ENCODE data around the gene FBXO48.

FBXO48 gene

GRCh38 chr2:68438455-68439303, 28.4 kb downstream of the FBXO48 start:
- in situ Hi-C loops (cut with MboI; ENCODE audit: low sequenced_read_pairs), result loop anchor here (25.0 kb wide), 1 partner anchor 151 kb away; no protein-coding TSS in a partner anchor

GRCh38 chr2:68436270-68436669, 30.8 kb downstream of the FBXO48 start:
- in situ Hi-C loops (cut with MboI; ENCODE audit: low sequenced_read_pairs), result loop anchor here (25.0 kb wide), 1 partner anchor 149 kb away; no protein-coding TSS in a partner anchor

- in situ Hi-C loops (cut with MboI; ENCODE audit: low sequenced_read_pairs), result loop anchor here (25.0 kb wide), 1 partner anchor 148 kb away; no protein-coding TSS in a partner anchor
Measured at GRCh38 chr2:68435615-68436014, 31.5 kb downstream of the FBXO48 start.

- in situ Hi-C loops (cut with MboI; ENCODE audit: low sequenced_read_pairs), result loop anchor here (25.0 kb wide), 1 partner anchor 148 kb away; no protein-coding TSS in a partner anchor
Measured at GRCh38 chr2:68434981-68435380, 32.1 kb downstream of the FBXO48 start.

GRCh38 chr2:68432696-68433658, 34.1 kb downstream of the FBXO48 start:
- in situ Hi-C loops (cut with MboI; ENCODE audit: low sequenced_read_pairs), result loop anchor here (25.0 kb wide), 1 partner anchor 146 kb away; no protein-coding TSS in a partner anchor

- in situ Hi-C loops (cut with MboI; ENCODE audit: low sequenced_read_pairs), result loop anchor here (25.0 kb wide), 1 partner anchor 144 kb away; no protein-coding TSS in a partner anchor
Measured at GRCh38 chr2:68431316-68431972, 35.6 kb downstream of the FBXO48 start.

- in situ Hi-C loops (cut with MboI; ENCODE audit: low sequenced_read_pairs), result loop anchor here (5.0 to 25.0 kb wide), 2 partner anchors 62 to 142 kb away; partner anchors contain the start of gene PLEK
Measured at GRCh38 chr2:68429311-68429826, 37.7 kb downstream of the FBXO48 start.

GRCh38 chr2:68428746-68429145, 38.3 kb downstream of the FBXO48 start:
- in situ Hi-C loops (cut with MboI; ENCODE audit: low sequenced_read_pairs), result loop anchor here (5.0 to 25.0 kb wide), 2 partner anchors 61 to 141 kb away; partner anchors contain the start of gene PLEK

- in situ Hi-C loops (cut with MboI; ENCODE audit: low sequenced_read_pairs), result loop anchor here (5.0 to 25.0 kb wide), 2 partner anchors 61 to 141 kb away; partner anchors contain the start of gene PLEK
Measured at GRCh38 chr2:68428126-68428525, 39.0 kb downstream of the FBXO48 start.

- in situ Hi-C loops (cut with MboI; ENCODE audit: low sequenced_read_pairs), result loop anchor here (5.0 to 25.0 kb wide), 2 partner anchors 60 to 140 kb away; partner anchors contain the start of gene PLEK
Measured at GRCh38 chr2:68426848-68427579, 40.1 kb downstream of the FBXO48 start.

GRCh38 chr2:68426446-68426845, 40.6 kb downstream of the FBXO48 start:
- in situ Hi-C loops (cut with MboI; ENCODE audit: low sequenced_read_pairs), result loop anchor here (5.0 to 25.0 kb wide), 2 partner anchors 59 to 139 kb away; partner anchors contain the start of gene PLEK

GRCh38 chr2:68425503-68425902, 41.6 kb downstream of the FBXO48 start:
- in situ Hi-C loops (cut with MboI; ENCODE audit: low sequenced_read_pairs), result loop anchor here (5.0 to 25.0 kb wide), 2 partner anchors 58 to 138 kb away; partner anchors contain the start of gene PLEK

- in situ Hi-C loops (cut with MboI; ENCODE audit: low sequenced_read_pairs), result no loop called here
Measured at GRCh38 chr2:68423966-68424650, 43.0 kb downstream of the FBXO48 start.

- in situ Hi-C loops (cut with MboI; ENCODE audit: low sequenced_read_pairs), result no loop called here
Measured at GRCh38 chr2:68420254-68420910, 46.7 kb downstream of the FBXO48 start.

- in situ Hi-C loops (cut with MboI; ENCODE audit: low sequenced_read_pairs), result no loop called here
Measured at GRCh38 chr2:68418855-68419254, 48.2 kb downstream of the FBXO48 start.

GRCh38 chr2:68418419-68418818, 48.7 kb downstream of the FBXO48 start:
- in situ Hi-C loops (cut with MboI; ENCODE audit: low sequenced_read_pairs), result no loop called here

- in situ Hi-C loops (cut with MboI; ENCODE audit: low sequenced_read_pairs), result no loop called here
Measured at GRCh38 chr2:68417926-68418325, 49.2 kb downstream of the FBXO48 start.

GRCh38 chr2:68416081-68416675, 50.9 kb downstream of the FBXO48 start:
- in situ Hi-C loops (cut with MboI; ENCODE audit: low sequenced_read_pairs), result no loop called here

Data from HL-60/S4 (cell line).